Melanocyte of skin (primary cell): ENCODE data around the gene PHF3. TPM values are rescaled to one million over a fixed set of nuclear protein-coding genes. Genes with fewer than 3 reads are reported as not detected.

Experiments
- small RNA-seq, 2 donors: library from RNA; depleted of rRNA; stranded (forward); fragments of <200 nt; gene quantifications; one replicate each; pipeline ENCODE3, GENCODE V24; 2012
- total RNA-seq, 2 donors: library from RNA; depleted of rRNA; stranded (reverse); fragments of >200 nt; gene quantifications; 2 replicates each; pipeline ENCODE4 v1.2.3, GENCODE V29; 2012

Gene PHF3, protein sequence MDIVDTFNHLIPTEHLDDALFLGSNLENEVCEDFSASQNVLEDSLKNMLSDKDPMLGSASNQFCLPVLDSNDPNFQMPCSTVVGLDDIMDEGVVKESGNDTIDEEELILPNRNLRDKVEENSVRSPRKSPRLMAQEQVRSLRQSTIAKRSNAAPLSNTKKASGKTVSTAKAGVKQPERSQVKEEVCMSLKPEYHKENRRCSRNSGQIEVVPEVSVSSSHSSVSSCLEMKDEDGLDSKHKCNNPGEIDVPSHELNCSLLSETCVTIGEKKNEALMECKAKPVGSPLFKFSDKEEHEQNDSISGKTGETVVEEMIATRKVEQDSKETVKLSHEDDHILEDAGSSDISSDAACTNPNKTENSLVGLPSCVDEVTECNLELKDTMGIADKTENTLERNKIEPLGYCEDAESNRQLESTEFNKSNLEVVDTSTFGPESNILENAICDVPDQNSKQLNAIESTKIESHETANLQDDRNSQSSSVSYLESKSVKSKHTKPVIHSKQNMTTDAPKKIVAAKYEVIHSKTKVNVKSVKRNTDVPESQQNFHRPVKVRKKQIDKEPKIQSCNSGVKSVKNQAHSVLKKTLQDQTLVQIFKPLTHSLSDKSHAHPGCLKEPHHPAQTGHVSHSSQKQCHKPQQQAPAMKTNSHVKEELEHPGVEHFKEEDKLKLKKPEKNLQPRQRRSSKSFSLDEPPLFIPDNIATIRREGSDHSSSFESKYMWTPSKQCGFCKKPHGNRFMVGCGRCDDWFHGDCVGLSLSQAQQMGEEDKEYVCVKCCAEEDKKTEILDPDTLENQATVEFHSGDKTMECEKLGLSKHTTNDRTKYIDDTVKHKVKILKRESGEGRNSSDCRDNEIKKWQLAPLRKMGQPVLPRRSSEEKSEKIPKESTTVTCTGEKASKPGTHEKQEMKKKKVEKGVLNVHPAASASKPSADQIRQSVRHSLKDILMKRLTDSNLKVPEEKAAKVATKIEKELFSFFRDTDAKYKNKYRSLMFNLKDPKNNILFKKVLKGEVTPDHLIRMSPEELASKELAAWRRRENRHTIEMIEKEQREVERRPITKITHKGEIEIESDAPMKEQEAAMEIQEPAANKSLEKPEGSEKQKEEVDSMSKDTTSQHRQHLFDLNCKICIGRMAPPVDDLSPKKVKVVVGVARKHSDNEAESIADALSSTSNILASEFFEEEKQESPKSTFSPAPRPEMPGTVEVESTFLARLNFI (N-terminal part only)
- total RNA-seq: 10 to 100 TPM; 31.6 to 39.9 TPM

GRCh38 chr6:63635588-63636517 lies at the start of gene PHF3:
PHF3 (plus strand) TSS chr6:63635802; CDS start chr6:63646552, 10,750 bp downstream.

Small RNA genes lying within 50 kb of the gene (small RNA-seq; reads per million reads assigned to genes)
- 0 reads per million in 2 donors for gene AL513043.1

Other genes with a start within 250 kb of the PHF3 start
- gene PTP4A1, start 63.3 kb upstream of the PHF3 start, total RNA-seq: 10 to 100 TPM; 28.6 to 53.9 TPM